ENCODE measurements around the gene INPP5A.

DNA sequence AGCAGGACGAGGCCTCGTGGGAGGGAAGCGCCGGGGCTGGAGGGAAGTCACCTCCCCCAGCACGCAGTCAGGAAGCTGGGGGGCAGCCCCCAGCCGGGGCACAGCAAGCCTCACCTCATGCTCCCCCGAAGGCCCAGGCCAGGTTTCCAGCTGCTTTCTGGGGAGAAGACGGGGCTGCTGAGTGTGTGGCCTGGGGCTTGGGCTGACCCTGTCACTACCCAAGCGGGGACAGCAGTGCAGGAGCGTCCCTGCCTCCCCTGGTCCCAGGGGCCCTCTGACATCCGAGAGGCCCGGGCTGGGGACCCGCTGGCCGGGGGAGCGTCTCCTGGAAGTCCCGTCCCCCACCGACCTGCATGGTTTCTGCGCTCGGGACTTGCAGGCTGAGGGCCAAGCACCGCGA is 268.0 kb downstream of the INPP5A start:
- TF ChIP-seq POLR2AphosphoS5 (IDR thresholded peaks at IDR 0.05; ENCODE audit: low read depth, low read length): no peak
- no peak for TF ChIP-seq POLR2A (IDR thresholded peaks at IDR 0.05; ENCODE audit: low read depth, low read length)
